HG03060 (cell line): ENCODE data around the gene KCNJ9.
"Not testable (repeated sequence)": the region's sequence is repeated elsewhere in the genome, so short reads cannot be mapped to it uniquely, and the experiment has no call there.

Source experiments
- ATAC-seq: cut with Tn5 transposase; IDR thresholded peaks from one replicate; pipeline ENCODE4 v1.9.1; 2021; ENCODE audit warnings: low read depth, moderate number of reproducible peaks; ENCODE audit not compliant: unreplicated experiment

Gene KCNJ9

DNA sequence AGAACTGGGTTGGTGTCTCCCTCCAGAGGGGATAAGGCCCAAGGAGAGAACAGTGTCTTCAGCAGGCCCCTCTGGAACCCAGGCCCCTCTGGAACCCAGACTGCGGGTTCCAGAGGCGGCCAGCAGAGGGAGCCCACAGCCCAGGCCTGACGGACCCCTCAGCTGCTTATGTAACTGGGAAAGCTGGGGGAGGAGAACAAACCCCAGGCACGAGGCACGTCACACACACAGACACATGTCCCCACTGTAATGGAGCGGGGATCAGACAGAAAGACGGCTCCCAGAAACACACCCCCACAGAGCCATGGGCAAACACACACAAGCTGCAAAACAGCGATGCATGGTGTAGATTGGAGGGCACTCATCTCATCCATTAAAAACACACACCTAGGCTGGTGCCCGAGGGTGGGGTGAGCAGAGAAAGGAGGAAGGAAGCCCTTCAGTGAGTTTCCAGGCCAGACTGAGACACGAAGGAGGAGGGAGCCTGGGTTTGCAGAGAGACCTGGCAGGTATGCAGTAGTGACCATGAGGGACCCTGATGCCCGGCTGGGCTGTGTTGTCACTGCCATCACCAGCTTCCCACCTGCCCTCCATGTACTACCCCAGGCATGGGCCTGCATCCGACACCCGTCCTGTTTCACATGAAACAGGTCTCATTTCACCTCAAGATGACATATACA, 19.8 kb downstream of the KCNJ9 start:
- no peak for ATAC-seq

DNA sequence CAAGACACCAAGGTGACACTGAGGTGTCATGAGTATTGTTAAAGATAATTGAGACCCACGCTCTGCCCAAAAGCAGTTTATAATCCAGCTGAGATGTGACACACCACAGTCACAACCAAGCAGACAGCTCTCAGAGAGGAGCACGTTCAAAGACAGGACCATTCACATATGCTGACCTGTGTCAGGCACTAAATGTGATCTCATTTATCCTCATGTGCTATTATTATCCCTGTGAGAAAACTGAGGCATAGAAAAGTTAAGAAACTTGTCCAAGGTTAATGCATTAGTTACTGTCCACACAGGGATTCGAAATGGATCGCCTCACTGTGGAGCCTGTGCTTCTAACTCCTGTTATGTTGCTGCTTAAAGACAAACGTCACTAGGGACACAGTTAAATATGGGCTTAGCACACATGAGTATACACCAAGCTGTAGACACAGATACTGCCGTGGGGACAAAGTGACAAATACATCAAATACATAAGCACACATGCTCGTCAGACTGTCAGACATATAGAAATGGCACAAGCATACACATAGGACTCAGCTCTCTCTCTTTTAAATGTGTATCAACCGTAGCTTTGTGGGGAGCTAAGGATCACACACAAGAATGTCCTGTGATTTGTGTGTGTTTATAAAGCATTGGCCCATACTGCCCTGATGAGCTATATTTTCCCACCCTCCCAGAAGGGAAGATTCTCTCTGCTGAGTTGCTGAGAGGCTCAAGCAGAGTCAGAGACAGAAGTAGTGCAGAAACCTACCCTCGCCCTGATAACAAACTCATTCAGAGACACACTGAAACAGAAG, 20.6 kb downstream of the KCNJ9 start:
- no peak for ATAC-seq

- no peak for ATAC-seq
Measured at GRCh38 chr1:160103658-160104408, 22.5 kb downstream of the KCNJ9 start.

GRCh38 chr1:160104486-160104885, 23.1 kb downstream of the KCNJ9 start:
- ATAC-seq = no peak

DNA sequence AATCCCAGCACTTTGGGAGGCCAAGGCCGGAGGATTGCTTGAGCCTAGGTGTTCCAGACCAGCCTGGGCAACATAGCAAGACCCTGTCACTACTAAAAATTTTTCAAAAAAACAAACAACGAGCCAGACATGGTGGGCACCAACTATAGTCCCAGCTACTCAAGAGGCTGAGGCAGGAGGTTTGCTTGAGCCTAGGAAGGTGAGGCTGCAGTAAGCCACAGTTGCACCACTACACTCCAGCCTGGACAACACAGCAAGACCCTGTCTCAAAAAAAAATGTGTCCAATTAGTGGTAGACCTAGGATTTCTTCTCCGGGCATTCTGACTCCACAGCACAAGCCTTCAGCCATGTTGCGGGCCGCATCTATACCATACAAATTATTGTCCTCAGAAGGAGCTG, 23.8 kb downstream of the KCNJ9 start:
- no peak for ATAC-seq

- no peak for ATAC-seq
Measured at GRCh38 chr1:160107512-160107911, 26.2 kb downstream of the KCNJ9 start.

- no peak for ATAC-seq
Measured at GRCh38 chr1:160108888-160109662, 27.7 kb downstream of the KCNJ9 start.

- no peak for ATAC-seq
Measured at GRCh38 chr1:160109686-160110085, 28.3 kb downstream of the KCNJ9 start.

- ATAC-seq = not testable (repeated sequence)
Measured at GRCh38 chr1:160111462-160111861, 30.1 kb downstream of the KCNJ9 start.

- no peak for ATAC-seq
Measured at GRCh38 chr1:160112357-160112756, 31.0 kb downstream of the KCNJ9 start.

GRCh38 chr1:160113407-160113806, 32.1 kb downstream of the KCNJ9 start:
- no peak for ATAC-seq

DNA sequence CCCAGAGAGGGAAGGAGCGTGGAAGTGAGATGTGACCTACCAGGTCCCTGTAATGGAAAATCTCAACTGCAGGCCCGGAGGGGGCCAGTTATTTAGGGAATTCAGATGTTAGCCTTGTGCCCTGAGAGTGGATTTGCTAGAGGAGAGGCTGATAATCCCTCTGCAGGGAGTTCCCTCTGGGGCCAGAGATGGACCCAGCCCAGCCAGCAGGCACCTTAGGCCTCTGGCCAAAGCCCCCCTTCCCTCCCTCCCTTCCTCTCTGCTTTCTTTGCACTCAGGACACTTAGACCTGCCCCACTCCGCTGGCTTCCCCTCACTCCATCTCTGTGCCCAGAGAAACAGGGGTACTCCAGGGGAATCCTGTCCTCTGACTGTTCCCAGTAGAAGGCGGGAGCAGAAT, 32.7 kb downstream of the KCNJ9 start:
- no peak for ATAC-seq

GRCh38 chr1:160115545-160116282, 34.4 kb downstream of the KCNJ9 start, which contains the start of gene ATP1A2:
ATP1A2 (plus strand) TSS chr1:160115759; CDS start chr1:160115862, 103 bp downstream.
- no peak for ATAC-seq

GRCh38 chr1:160116283-160117147, 35.2 kb downstream of the KCNJ9 start:
- no peak for ATAC-seq

DNA sequence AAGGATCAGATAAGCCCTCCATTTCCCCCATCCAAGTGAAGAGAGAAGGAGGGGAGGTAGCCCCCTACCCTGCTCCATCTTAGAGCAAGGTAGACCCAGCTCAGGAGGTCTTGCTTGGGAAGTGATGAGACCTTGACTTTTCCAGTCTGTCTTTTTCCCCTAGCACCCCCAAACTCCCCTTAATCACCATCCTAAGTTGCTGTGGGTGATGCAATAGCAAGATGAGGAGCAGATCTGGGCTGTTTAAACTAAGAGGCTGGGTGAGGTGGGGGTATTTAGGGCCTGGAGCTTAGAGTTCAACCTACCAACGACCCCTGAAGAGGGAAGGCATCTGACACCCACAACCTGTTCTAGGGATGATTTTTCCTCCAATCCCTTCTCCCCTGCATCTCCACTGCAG, 36.0 kb downstream of the KCNJ9 start:
- no peak for ATAC-seq

DNA sequence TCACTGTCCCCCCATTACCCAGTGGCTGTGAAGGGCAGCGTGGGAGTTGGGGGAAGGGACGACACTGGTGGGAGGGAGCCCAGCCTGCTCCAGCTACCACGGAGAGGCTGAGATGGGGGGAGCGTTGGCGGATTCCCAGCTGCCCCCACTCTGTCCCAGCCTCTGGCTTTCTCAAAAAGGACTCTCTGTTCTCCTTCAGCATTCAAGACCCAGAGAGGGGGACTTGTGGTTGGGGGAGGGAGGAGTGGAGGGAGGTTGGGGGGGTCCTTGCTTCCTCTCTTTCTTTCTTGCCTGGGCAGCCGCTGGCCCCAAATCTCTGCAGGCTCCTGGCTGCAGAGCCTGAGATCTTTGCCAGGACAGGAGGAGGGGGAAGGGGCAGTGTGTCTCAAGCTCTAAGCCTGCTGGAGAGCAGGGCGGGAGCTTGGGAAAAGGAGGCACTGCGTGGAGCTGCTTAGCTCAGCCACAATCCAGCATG, 36.4 kb downstream of the KCNJ9 start:
- no peak for ATAC-seq

DNA sequence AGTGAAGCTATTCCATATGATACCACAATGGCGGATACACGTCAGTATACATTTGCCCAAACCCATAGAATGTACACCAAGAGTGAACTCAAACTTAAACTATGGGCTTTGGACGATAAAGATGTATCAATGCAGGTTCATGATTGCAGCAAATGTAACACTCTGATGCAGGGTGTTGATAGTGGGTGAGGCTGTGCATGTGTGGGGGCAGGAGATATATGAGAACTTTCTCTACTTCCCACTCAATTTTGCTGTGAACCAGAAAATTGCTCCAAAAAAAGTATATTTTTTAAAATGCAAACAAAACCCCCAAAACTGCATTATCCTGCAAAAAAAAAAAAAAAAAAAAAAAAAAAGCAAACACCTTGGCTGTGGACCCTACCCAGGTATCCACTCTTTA, 37.6 kb downstream of the KCNJ9 start:
- ATAC-seq = no peak

DNA sequence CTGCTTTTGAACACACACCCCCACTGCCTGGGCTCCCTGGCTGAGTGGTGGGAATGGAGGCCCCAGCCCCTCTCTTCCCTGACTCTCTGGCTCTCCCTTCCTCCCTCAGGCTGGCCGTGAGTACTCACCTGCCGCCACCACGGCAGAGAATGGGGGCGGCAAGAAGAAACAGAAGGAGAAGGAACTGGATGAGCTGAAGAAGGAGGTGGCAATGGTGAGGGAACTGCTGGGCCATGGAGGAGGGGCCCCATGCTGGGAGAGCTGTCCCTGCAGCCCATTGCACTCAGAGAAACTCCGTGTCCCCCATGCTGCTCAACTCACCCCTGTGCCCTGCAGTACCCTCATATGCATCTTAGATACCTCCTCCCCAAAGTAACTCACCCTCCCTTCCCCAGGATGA, 39.5 kb downstream of the KCNJ9 start:
- no peak for ATAC-seq

GRCh38 chr1:160121388-160121787, 40.0 kb downstream of the KCNJ9 start:
- no peak for ATAC-seq
